GM18868 (cell line): Measurements from ENCODE around the gene PARP1.

Source experiments
- ATAC-seq: cut with Tn5 transposase; IDR thresholded peaks from one replicate; pipeline ENCODE4 v1.9.1; 2021; ENCODE audit warnings: mild to moderate bottlenecking, moderate library complexity; ENCODE audit not compliant: unreplicated experiment

The PARP1 gene

DNA sequence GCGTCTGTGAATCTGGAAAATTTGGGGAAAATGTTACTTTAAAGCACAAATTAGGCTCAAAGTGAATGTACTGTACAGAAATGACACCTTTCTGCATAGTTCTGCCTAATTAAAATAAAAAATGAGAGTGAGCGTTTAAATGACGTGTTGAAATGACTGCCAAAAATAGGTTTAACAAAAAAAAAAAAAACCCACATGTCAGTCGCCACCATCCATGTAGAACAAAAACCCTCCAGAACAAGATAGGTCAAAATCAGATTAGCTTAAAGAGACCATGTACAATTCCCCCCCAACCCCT lies 745 bp downstream of the PARP1 start:
- ATAC-seq, result no peak

DNA sequence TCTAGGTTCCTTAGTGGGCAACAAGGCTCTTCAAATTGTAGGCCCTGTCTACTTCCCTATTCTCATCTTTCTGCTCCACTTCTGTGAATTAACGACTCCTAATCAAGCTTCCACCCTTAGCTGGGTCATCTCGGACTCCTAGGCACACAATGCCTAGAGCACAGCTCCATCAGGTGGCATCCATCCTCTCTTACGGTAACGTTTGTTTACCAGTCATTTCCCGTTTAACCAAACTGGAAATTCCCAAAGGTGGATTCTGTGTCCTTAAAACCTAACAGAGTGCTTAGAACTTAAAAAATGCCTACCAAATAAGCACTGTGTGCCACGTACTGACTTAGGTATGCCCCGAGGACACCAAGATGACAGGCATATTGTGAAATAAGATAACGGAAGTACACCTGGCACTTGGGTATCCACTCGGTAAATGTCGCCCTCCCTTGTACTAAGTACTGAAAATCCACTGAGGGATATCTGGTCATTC lies 1.5 kb downstream of the PARP1 start:
- ATAC-seq, result no peak

DNA sequence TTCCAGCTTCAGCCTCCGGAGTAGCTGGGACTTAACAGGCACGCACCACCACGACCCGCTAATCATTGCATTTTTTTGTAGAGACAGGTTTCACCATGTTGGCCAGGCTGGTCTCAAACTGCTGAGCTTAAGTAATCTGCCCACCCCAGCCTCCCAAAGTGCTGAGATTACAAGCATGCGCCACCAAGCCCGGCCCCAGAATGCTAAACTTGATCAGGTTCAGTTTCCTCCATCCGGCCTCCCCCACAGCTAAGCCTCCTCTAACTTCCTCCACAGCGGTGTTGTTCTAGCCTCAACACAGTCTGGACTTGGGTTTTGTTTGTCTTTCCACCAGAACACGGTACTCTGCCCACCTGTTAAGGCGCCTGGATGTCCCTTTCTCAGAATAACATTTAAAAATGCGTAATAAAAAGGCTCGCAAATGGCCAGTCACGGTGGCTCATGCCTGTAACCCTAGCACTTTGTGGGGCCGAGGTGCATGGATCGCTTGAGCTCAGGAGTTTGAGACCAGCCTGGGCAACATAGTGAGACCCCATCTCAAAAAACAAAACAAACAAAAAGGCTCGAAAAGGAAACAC lies 2.4 kb downstream of the PARP1 start:
- peak; percentile 27 for ATAC-seq

DNA sequence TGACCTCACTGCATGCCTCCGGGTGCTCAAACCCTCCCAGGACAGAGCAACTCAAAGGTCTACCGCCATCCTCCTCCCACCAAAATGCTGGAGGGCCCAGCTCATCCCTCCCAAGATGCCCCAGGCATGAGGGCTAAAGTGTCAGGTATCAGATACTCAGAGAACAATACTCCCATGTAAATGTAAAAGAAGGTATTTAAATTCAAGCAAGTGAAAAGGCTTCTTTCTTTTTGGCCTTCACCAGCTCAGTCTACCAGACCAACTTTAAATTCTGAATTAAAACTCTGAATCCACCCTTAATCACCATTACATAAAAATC lies 3.0 kb downstream of the PARP1 start:
- no peak for ATAC-seq

DNA sequence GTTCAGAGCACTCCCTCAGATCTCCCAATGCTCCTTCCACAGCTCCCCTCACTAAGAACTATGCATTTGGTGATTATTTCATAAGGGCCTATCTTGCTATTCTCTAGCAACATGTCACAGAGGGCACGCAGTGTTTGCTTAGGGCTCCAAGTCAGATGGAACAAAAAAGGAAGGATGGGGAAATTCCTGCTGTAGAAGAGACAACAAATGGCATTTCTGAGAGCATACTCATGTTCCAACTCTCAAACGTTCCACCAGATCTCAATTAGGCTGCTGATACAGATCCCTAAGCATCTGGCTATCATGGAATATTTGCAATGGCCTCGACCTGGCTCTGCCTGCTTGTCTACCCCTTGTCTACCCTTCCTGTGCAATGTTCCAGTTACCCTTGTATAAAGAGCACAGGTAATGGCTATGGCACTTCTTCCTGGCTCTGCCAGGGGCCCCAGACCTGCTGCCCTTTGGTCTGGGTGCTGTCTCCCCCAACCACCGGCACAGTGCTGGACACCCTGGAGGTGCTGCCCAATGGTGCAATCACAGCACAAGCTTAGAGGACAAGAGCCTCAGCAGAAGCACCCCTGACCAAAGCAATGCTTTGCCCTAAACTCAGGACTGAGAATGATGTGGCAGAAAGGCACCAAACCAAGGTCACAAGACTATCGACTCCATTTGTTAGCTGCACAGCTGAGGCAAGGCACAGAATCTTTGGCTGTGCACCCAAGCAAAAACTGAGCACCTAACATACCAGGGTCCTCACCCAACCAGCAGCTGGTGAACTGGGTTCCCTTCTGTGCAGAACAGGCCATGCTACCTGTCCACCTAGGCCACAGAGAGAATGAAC lies 3.6 kb downstream of the PARP1 start:
- ATAC-seq, result no peak

DNA sequence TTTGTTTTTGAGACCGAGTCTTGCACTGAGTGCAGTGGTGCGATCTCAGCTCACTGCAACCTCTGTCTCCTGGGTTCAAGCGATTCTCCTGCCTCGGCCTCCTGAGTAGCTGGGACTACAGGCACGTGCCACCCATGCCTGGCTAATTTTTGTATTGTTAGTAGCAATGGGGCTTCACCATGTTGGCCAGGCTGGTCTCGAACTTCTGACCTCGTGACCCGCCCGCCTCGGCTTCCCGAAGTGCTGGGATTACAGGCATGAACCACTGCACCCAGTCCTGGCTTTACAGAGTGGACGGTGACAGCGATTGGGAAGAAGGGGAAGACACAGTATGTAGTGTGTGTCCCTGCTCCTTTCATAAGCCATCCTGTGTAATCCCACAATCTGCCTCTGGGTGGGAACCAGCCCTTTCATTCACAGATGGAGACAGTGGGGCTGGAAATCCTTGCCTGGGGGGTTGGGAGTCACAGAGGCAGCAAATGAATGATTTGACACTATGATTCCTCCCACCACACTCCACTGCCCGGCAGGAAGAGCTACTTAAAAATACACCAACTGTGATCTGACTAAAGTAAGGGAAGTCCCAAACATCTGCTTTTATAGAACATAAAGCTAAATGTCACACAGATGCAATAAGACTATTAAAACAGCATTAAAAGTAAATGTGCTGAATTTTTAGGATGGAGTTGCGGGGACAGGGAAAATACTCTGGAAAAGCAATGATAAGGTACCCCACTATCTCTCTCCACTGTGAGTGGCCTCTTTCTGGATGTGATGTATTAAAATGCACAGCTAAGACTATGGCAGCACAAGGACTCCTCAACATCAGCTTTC lies 4.5 kb downstream of the PARP1 start:
- ATAC-seq, result no peak

DNA sequence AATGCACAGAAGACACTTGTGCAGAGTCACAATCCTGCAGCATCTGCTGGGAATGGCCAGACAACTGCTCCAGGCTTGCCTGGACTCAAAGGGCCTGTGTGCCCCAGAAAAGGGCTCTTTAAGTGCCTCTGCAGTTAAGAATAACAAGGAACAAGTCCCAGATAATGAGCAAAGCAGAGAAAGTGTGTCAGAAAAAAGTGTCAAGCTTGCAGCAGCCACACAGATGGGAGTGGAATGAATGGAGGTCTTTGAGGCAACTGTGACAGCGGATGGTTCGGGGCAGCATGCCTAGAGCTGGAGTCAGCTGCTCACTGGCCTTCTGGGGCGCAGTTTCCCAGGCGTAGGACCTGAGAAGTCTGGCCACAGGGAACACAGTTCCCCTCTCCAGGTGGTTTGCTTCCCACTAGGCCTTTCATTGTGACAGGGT lies 5.1 kb downstream of the PARP1 start:
- no peak for ATAC-seq

DNA sequence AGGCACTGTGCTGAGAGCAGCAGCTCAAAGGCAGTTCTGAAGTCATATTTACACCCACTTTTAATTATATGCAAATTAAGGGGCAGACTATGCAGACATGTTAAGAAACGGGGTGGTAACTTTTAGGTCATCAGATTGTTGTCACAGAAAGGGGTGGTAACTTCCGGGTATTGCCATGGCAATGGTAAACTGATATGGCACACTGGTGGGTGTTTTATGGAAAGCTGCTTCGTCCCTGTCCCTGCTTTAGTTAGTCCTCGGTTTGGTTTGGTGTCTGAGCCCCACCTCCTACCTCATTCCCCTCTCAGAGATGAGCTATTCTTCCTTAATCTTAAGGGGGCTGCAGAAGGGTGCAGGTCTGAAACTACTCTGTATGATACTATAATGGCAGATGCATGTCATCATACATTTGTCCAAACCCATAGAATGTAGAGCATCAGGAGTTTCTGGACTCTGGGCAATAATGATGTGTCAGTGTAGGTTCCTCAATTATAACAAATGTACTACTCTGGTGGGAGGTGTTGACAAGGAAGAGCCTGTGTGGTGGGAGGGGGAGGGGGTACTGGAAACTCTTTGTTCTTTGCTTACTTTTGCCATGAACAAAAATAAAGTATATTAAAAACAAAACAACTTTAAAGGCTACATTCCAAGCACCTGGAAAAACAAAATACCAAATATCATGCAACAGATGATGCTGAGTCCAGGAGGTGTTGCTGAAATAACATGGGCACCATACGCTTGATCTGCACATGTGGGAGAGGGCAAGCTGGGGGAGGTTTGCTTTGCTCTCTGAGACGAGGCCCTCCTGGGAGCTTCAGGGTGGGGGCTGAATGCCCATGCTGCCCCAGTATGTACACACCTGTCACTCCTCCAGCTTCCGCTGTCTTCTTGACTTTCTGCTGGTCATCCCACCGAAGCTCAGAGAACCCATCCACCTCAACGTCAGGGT lies 6.3 kb downstream of the PARP1 start:
- no peak for ATAC-seq

DNA sequence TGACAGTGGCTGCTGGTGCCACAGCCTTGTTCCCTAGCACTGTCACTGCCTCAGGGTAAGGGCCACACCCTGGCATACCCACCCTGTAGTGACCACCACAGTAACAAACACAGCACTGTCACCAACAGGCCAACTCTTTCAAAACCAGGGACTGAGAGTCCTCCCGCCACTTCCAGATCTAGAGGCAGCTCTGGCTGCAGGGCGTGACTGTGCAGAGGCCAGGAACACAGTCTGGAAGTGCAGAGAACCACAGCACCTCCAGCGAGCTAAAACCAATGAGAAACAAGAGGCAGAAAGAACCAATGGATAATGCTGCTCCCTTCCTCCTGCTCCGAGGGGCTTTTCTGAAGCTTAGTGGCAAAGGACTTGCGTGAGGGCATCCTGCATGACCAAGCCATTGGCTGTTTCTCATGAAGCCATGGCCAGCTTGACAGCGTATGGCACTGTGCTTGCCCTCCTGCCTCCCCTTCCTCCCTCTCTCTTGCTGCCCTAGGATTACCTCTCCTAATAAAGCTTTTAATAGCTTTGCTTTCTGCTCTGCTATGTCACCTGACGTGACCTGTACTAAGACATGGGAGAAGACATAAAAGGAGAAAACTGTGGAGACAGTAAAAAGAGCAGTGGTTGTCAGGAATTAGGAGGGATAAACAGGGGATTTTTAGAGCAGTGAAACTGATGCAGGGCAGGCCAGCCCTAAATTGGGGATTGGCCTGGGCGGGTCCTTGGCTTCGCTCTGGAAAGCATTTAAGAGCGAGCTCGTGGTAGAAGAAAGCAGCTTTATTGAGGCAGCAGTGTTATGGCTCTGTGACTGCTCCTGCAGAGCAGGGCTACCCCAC lies 7.2 kb downstream of the PARP1 start:
- no peak for ATAC-seq

DNA sequence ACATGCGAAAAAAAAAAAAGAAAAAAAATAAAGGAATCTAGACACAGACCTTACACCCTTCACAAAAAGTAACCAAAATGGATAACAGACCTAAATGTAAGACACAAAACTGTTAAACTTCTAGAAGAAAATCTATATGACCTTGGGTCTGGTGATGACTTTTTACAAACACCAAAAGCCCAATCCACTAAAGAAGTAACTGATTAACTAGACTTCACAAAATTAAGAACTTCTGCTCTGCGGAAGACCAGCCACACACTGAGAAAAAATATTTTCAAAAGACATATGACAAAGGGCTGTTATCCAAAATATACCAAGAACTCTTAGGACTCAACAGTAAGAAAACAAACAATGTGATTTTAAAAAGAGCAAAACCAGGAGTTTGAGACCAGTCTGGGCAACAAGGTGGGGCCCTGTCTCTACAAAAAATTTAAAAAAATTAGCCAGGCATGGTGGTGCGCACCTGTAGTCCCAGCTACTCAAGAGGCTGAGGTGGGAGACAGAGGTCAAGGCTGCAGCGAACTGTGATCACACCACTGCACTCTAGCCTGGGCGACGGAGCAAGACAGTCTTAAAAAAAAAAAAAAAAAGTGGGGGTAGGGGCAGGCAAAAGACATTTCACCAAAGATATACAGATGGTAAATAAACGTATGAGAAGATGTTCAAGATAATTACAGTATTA lies 9.8 kb downstream of the PARP1 start:
- no peak for ATAC-seq

DNA sequence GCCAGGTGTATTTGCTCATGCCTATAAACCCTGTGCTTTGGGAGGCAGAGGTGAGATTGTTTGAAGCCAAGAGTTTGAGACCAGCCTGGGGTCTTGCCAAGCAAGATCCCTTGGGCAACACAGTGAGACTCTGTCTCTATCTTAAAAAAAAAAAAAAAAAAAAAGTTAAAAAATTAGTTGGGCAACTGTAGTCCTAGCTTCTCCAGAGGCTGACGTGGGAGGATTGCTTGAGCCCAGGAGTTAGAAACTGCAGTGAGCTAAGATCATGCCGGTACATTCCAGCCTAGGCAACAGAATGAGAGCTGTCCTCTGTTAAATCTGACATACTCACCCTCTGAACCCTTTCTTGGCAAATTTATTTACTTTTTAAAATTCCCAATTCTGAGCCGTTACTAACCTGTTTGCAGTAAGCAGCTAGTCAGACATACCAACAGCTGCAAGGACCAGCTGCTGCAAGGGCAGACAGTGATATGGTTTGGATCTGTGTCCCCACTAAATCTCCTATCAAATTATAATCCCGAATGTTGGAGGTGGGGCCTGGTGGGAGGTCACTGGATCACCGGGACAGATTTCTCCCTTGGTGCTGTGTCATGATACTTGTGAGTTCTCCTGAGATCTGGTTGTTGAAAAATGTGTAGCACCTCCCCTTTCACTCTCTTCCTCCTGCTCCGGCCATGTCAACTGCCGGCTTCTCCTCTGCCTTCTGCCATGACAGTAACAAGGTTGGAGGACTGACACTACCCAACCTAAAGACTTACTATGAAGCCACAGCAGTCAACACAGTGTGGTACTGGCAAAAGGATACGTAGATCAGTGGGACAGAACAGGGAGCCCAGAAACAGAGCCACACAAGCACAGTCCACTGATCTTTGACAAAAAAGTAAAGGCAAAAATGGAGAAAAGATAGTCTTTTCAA lies 10.6 kb downstream of the PARP1 start:
- no peak for ATAC-seq

DNA sequence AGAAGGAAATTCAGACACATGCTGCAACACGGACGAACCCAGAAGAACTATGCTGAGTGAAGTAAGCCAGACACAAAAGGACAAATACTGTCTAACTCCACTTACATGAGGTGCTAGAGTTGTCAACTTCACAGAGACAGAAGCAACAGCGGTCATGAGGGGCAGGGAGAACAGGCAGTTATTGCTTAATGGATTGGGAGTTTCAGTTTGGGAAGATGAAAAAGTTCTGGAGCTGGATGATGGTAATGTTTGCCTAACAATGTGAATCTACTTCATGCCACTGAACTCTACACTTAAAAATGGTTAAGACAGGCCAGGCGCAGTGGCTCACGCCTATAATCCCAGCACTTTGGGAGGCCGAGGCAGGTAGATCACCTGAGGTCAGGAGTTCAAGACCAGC lies 12.1 kb downstream of the PARP1 start:
- ATAC-seq, result no peak

DNA sequence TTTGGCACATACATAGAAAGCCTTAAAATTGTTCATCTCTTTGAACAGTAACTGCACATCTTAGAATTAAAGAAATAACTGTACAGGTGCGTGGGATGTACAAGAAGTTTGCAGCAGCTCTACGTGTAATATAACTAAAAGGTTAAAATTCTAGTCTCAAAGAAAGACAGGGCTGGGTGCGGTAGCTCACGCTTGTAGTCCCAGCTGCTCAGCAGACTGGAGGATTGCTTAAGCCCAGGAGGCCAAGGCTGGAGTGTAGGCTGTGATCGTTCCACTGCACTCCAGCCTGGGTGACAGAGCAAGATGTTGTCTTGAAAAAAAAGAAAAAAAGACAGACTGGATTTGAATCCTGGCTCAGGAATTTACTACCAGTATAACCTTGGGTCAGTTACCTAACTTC lies 13.4 kb downstream of the PARP1 start:
- ATAC-seq, result no peak

DNA sequence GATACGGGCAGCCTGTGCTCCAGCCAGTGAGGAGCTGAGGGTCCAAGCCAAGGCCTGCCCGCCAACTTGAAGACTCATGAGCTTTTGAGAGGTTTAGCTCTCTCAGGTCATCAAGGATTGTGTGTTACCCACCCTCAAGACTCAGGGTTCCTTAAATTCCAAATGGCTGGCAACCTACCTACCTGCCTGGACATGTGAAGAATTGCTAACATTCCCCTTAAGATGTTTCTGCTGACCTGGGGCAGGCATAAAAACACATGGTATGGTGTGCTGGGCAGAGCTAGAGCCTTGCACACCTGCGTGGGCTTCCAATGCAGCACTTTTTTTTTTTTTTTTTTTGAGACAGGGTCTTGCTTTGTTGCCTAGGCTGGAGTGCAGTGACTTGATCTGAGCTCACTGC lies 17.2 kb downstream of the PARP1 start:
- ATAC-seq, result no peak

DNA sequence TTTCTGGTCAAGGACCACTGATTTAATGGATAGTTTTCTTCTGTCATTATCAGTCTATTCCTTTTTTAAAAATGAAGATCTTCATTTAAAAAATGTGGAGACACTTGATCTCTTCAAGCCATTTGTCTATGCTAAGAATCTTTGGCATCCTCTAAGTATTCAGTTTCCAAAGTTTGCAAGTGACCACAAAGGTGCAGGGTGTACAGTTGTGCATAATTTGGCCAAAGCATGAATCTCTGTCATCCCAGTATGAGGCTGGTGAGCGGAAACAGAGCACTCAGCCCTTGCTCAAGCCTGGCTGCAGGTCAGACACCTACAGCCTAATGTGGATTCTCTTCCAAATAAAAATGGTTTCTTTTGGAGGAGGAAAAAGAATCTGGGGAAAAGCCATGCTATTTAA lies 19.8 kb downstream of the PARP1 start:
- no peak for ATAC-seq

DNA sequence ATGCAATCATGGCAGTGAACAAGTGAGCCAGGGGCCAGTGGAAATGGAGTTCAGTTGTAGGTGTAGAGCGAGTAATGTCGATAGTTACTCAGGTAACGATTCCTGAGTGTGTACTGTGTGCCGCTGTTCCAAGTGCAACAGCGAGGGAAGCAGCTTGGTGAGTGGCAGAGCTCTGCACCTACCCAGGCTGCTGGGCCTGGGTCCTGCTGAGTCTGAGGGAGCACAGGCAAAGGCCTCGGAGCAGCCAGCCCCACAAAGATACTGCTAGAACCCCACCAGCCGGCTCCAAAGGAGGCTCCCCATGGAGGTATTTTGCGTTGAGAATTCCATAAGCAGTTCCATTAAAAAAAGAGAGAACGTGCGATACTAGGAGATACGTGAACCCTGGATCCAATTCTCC lies 23.2 kb downstream of the PARP1 start:
- ATAC-seq, result no peak

DNA sequence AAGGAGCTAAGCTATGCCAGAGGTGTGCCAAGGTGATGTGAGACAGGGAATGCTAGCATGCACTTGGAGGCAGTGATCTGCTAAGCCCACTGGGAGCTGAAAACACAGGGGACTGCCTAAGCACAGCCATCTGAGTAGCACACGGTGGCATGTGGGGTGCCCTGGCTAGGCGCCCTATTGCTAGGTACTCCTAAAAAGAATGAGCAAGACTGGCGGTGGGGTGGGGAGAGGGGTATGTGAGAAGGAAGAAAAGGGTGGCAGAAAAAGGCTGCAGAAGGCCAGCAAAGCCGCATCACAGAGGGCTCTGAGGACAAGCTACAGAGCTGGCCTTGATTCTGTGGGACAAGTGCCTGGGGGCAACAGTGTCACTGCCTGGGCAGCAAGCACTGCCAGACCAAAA lies 23.9 kb downstream of the PARP1 start:
- ATAC-seq, result no peak

DNA sequence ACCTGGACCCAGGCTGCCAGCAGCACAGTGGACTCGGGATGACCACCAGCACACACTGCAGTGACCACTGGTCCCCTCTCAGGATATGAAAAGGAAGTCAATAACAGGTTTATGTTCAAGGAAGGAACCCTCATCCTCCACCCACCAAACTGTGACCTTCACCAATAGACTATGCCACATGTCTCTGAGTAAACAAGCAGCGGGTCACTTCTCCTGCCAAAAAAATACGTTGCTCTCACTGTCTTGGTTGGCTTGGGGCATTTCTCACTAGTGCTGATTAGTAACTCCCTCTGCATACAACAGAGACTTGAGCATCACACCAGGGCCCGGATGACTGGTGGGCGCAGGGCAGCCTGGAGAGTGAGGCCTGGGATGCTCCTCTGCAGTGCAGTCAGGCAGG lies 25.9 kb downstream of the PARP1 start:
- no peak for ATAC-seq
